ENCODE measurements around the gene PTGES3. TPM values are rescaled to one million over a fixed set of nuclear protein-coding genes. Genes with fewer than 3 reads are reported as not detected.

PTGES3 gene
- total RNA-seq, 1 donor from 2014 or later: 190 TPM

DNA sequence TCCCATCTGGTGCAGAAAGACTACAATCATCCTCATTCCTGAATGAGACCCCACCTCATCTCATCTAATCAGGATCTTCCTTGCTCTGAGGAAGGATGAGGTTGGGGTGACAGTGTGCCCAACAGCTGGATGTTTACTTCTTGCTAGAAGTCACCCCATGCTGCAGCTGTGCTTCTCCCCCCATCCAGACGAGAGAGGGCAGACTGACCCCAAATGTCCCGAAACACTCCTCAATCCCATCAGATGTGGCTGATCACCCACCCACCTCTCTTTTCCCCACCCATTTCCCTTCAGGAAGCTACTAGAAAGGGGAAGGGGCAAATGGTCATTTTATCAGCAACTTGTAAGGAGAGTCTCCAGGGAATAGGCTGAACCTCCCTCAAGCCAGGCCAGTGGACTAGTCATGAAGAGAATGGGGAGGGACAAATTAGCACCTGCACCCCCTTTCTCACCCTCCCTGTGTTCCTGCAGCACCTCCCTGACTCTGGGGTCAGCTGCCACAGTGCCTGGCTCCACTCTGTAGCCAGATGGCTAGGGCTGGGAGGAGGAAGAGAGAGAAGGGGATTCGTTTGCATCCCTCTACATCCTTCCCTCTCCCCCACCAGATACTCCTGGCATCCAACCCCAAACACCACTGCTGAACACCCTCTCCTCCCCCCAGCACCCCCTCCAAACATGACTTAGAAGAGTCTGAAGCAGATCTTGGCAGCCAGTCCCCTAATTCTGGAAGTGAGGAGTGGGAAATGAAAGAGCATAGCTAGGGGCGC lies 55.2 kb downstream of the PTGES3 start:
- intact Hi-C loops (cut with micrococcal nuclease): loop anchor here (5.0 kb wide), 1 partner anchor 411 kb away; the partner anchor contains the start of genes NABP2 and RNF41

DNA sequence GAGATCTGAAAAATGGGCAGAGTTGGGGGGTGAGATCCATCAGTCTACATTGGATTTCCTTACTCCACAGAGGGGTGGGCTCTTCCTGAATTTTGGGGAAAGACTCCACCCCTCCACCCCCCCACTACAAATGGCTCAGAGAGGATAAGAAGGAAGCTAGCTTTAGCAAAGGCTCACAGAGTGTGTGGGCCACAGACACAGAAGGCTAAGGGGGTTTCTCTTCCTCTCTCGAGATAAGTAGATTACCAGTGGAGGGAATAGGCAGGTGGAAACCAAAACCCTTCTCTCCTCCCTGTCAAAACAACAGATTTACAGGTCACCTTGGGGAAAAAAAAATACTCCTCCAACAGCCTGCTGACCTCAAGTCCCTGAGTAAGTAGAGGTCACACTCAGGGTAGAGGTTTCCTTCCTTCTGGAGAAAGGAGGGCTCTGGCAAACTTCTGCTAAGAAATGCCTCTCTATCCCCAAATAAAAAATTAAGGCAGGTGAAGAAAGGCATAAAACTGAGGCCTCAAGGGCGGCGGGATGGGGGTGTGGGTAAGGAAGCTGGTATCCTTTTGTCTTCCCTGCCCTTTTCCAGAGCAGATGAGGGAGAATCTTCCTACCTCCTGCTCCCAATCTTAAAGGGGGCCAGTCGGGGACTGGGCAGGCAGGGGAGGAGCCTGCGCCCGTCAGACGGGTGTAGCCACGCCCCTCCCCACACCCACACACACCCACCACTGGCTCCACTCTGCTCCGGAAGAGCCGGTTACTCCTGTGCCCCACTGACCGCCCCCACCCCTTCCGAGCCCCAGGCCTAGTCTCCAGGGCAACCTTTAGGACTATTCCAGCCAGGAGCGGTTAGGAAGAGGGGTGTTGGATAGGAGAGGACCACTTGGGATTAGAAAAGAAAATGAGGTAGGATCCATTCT lies 56.0 kb downstream of the PTGES3 start:
- intact Hi-C loops (cut with micrococcal nuclease): loop anchor here (5.0 kb wide), 1 partner anchor 410 kb away; the partner anchor contains the start of genes NABP2 and RNF41

DNA sequence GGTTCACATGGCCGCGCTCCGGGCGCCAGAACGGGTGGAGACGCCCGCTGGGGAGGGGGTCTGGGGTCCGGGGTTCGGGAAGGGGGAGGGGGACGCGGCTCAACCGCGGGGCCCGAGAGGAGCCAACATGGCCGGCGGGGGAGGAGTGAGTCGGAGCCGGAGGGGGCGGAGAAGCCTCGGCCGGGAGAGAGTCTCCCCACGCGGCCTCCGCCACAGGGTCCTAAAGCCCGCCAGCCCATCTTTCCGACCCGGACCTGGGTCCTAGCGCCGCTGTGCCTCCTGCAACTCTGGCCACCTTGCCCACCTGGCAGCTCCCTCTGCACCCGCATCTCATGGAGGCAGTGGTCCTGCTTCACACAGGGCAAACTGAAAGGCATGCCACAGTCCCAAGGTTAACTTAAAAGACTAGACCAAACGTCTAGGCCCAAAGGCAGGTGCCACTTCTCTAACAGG lies 57.9 kb downstream of the PTGES3 start, which contains the start of gene BAZ2A:
BAZ2A (minus strand) TSS at position 147 of the 453 bp plus-strand sequence. CDS start 12,796 bp downstream, outside the sequence.
- intact Hi-C loops (cut with micrococcal nuclease): loop anchor here (1.0 to 5.0 kb wide), 3 partner anchors 58 to 408 kb away; partner anchors contain the start of genes NABP2, PTGES3, RBMS2 and RNF41

DNA sequence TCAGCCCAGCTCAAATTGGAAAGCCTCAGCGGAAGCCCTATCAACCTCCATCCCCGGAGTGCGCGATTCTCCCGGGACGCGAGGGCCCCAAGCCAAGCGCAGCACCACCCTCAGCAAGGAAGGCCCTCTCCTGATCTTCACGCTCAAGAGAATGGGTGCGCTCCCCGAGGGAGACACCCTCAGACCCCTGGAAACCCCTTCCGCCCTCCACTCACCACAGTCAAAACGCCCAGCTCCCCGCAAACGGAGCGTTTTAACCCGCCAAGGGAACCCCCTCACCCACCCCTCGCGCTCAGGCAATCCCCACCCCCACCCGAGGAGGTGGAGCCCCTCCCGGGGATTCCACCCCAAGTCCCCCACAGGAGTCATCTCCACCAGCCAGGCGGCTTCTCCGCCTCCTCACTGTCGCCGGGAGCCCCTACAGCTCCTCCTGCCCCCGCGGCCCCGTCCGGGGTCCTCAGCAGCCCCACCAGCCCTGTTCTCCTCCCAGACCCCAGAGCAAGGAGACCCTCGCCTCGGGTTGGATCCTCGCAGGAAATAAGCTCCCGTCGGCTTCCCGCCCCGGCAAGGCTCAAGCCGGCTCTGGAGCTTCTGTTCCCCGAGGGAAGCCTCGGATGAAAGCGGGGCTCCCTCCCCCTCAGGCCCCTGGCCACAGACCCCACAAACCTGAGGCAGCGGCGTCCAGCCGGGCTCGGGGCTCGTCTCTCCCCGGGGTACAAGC lies 58.5 kb downstream of the PTGES3 start:
- intact Hi-C loops (cut with micrococcal nuclease): loop anchor here (1.0 to 5.0 kb wide), 9 partner anchors 17 to 613 kb away; partner anchors contain the start of genes CNPY2, NABP2, PTGES3 and RBMS2

DNA sequence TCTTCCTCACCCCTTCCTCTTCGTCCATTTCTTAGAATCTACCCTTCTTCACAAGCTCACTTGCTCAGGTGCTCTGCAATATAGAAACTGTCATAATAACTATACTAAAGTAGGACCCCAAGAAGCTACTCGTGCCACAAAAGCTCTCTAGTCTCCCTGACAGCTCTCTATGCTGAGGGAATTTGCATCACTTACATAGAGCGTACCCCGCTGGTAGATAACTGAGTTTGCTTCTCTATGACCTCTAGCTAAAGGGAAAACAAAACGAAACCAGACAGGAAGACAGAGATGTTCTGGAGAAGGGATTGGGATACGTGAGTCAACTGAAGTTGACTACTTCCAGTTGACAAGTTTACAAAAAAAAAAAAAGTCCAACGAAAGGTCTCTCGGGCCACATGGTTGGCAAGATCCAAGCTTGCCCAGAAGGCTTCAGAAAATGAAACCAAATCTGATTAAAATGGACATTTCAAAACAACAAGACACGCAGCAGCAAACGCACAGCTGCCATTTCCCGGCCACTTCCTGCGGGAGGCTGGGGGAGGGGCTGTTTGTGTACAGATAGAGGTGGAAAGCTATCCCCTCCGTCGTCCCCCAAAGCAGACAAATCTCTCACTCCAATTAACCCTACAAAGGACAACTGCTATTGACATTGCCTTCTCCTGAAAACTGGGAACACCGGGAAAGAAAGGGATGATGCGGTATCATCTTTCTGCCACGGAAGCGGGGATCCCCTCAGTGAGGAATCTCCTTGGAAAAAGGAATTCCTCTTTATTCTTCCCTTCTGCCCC lies 59.2 kb downstream of the PTGES3 start:
- intact Hi-C loops (cut with micrococcal nuclease): loop anchor here (1.0 to 5.0 kb wide), 8 partner anchors 7 to 613 kb away; partner anchors contain the start of genes CNPY2, SPRYD4 and STAT2

DNA sequence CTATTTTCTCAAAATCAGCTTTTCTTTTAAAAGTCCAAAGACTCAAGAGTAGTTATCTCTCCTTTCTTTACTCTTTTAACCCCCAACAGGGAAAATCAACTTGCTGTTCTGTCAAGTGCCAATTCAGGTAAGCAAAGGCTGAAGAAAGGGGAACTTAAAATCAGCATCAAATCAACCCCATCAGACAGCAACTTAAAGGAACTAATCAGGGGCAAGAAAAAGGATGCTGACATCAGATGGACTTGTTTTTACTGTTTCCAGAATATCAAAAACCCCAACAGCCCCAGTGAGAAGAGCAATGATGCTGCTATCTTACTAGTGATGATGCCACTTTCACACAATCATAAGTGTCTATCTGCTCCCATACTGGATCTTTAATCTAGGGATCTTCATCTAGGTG lies 61.4 kb downstream of the PTGES3 start:
- intact Hi-C loops (cut with micrococcal nuclease): loop anchor here (5.0 kb wide), 2 partner anchors 309 to 616 kb away; partner anchors contain the start of gene CNPY2

DNA sequence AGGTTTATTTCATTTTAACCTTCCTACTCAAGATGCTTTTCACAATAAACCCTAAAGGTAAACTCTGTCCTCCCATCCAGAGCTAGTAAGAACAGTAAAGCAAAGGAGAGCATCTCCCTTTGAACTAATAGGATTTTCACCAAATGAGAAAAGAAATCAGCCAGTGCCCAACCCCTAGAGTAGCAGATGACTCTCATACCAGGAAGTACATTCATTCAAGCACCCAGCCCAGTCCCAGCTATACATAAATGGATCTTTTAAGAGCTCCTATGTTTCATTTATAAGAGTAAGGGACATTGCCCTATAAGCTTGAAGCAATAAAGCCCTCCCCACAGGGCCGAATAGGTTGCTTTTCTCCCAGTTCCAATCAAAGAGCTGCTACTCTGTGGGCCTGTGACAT lies 65.5 kb downstream of the PTGES3 start:
- intact Hi-C loops (cut with micrococcal nuclease): no loop called here

DNA sequence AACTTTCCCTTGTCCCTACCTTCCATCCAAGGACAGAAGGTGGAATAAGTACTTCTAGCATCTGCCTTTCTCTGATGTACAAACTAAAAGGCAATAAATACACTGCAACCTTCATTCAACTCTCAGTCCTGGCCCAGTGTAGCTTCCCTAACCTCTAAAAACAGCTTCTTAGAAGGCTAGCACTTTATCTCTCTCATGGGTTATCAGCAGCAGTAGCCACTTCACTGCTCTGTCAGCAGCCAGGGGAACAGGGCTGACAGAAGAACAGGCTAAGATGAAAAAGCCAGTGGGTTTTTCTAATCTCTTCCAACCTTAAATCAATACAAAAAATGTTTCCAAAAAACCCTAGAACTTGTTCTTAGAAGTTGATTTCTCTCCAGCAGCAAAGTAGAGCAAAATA lies 71.2 kb downstream of the PTGES3 start:
- intact Hi-C loops (cut with micrococcal nuclease): no loop called here

DNA sequence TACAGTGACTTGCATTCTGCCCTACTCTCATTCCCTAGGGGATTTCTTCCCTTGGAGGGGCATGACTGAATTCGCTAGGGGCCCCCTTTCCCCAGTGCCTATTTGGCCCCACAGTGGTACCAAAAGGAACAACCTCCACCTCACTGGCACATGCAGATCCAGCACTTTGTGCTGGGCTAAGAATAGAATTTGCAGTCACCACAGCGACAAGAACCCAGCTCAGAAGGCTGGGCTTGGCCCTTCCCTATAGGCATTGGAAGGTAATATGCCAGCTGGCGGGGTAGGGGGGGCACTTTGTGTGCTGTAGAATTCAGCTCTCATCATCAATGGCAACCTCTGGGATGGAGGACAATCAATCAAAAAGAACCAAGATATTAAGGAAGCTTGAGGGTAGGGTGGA lies 71.8 kb downstream of the PTGES3 start:
- intact Hi-C loops (cut with micrococcal nuclease): no loop called here

DNA sequence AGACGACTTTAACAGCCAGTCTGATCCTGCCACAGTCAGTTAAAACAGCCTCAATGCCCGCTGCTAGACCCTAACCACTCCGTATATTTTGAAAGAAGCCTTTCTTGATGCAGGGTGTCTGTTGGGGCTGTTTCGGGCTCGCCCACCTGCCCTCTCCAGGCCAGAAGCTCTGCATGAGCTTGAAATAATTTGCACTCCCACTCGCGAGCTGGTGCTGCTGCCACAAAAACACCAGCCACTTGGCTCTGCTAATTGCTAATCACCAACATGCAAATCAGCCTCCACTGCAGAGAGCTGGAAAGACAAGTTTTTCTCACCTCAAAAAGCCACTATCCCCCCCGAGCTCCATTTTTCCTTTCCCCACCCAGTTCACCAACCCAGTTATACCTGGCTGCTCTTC lies 73.5 kb downstream of the PTGES3 start:
- intact Hi-C loops (cut with micrococcal nuclease): no loop called here

Other genes with a start within 250 kb of the PTGES3 start
- gene TIMELESS, start 238.9 kb downstream of the PTGES3 start, total RNA-seq: 37.6 and 40.5 TPM in 2 replicates
- not detected in 2 replicates for gene MIP, start 233.6 kb downstream of the PTGES3 start, total RNA-seq
- gene SPRYD4, start 219.7 kb downstream of the PTGES3 start, total RNA-seq: 4.6 and 4.8 TPM in 2 replicates
- 0.63 and 1.2 TPM in 2 replicates for gene GLS2, start 200.1 kb downstream of the PTGES3 start, total RNA-seq
- 5.3 and 5.6 TPM in 2 replicates for gene RBMS2, start 166.5 kb downstream of the PTGES3 start, total RNA-seq
- 123 and 124 TPM in 2 replicates for gene BAZ2A, start 58.0 kb downstream of the PTGES3 start, total RNA-seq
- 470 and 475 TPM in 2 replicates for gene ATP5F1B, start 42.3 kb downstream of the PTGES3 start, total RNA-seq
- 717 TPM in 2 replicates for gene NACA, start 37.0 kb upstream of the PTGES3 start, total RNA-seq
- 39.1 and 39.2 TPM in 2 replicates for gene PRIM1, start 64.0 kb upstream of the PTGES3 start, total RNA-seq
- gene HSD17B6, start 75.0 kb upstream of the PTGES3 start, total RNA-seq: 1.3 TPM in 2 replicates
- gene SDR9C7, start 246.1 kb upstream of the PTGES3 start, total RNA-seq: not detected in 2 replicates